ENCODE measurements around the gene GTF2IRD2.
"Not testable (repeated sequence)": the region's sequence is repeated elsewhere in the genome, so short reads cannot be mapped to it uniquely, and the experiment has no call there.

GTF2IRD2 gene

GRCh38 chr7:74789200-74789736 lies 62.1 kb downstream of the GTF2IRD2 start:
- DNase-seq (ENCODE audit: low read depth); H3K4me3 ChIP-seq (ENCODE audit: low read depth, low read length): not testable (repeated sequence)

GRCh38 chr7:74788369-74789150 lies 62.8 kb downstream of the GTF2IRD2 start:
- DNase-seq (ENCODE audit: low read depth) = peak; percentile 33
- peak overlapping the region; percentile 13; the same call in 1 of the 2 replicates for H3K4me3 ChIP-seq (ENCODE audit: low read depth, low read length)

GRCh38 chr7:74783595-74783994 lies 67.8 kb downstream of the GTF2IRD2 start:
- not testable (repeated sequence) for H3K4me3 ChIP-seq (ENCODE audit: low read depth, low read length); DNase-seq (ENCODE audit: low read depth)

GRCh38 chr7:74781746-74782145 lies 69.7 kb downstream of the GTF2IRD2 start:
- not testable (repeated sequence) for H3K4me3 ChIP-seq (ENCODE audit: low read depth, low read length); DNase-seq (ENCODE audit: low read depth)

GRCh38 chr7:74779053-74779452 lies 72.4 kb downstream of the GTF2IRD2 start:
- not testable (repeated sequence) for H3K4me3 ChIP-seq (ENCODE audit: low read depth, low read length); DNase-seq (ENCODE audit: low read depth)

- H3K4me3 ChIP-seq (ENCODE audit: low read depth, low read length); DNase-seq (ENCODE audit: low read depth): not testable (repeated sequence)
Observed at GRCh38 chr7:74775111-74775510, 76.3 kb downstream of the GTF2IRD2 start.

- not testable (repeated sequence) for H3K4me3 ChIP-seq (ENCODE audit: low read depth, low read length); DNase-seq (ENCODE audit: low read depth)
Observed at GRCh38 chr7:74773760-74774750, 77.3 kb downstream of the GTF2IRD2 start, which contains the start of gene NCF1. NCF1 (plus strand) TSS chr7:74774011; CDS start chr7:74774032, 21 bp downstream.

GRCh38 chr7:74772093-74772492 lies 79.3 kb downstream of the GTF2IRD2 start:
- H3K4me3 ChIP-seq (ENCODE audit: low read depth, low read length); DNase-seq (ENCODE audit: low read depth): not testable (repeated sequence)

GRCh38 chr7:74770062-74770461 lies 81.3 kb downstream of the GTF2IRD2 start:
- not testable (repeated sequence) for H3K4me3 ChIP-seq (ENCODE audit: low read depth, low read length); DNase-seq (ENCODE audit: low read depth)

- DNase-seq (ENCODE audit: low read depth); H3K4me3 ChIP-seq (ENCODE audit: low read depth, low read length): not testable (repeated sequence)
Observed at GRCh38 chr7:74766991-74767390, 84.4 kb downstream of the GTF2IRD2 start.

GRCh38 chr7:74766509-74766908 lies 84.9 kb downstream of the GTF2IRD2 start:
- H3K4me3 ChIP-seq (ENCODE audit: low read depth, low read length); DNase-seq (ENCODE audit: low read depth): not testable (repeated sequence)

GRCh38 chr7:74765205-74765918 lies 86.0 kb downstream of the GTF2IRD2 start:
- not testable (repeated sequence) for DNase-seq (ENCODE audit: low read depth)

GRCh38 chr7:74758982-74759381 lies 92.4 kb downstream of the GTF2IRD2 start:
- not testable (repeated sequence) for H3K4me3 ChIP-seq (ENCODE audit: low read depth, low read length); DNase-seq (ENCODE audit: low read depth)

More at GRCh38 chr7:74765205-74765918, 86.0 kb downstream of the GTF2IRD2 start:
- not testable (repeated sequence) for H3K4me3 ChIP-seq (ENCODE audit: low read depth, low read length)

GRCh38 chr7:74758268-74758667 lies 93.1 kb downstream of the GTF2IRD2 start:
- DNase-seq (ENCODE audit: low read depth); H3K4me3 ChIP-seq (ENCODE audit: low read depth, low read length): not testable (repeated sequence)

GRCh38 chr7:74756673-74757072 lies 94.7 kb downstream of the GTF2IRD2 start:
- not testable (repeated sequence) for DNase-seq (ENCODE audit: low read depth); H3K4me3 ChIP-seq (ENCODE audit: low read depth, low read length)

- not testable (repeated sequence) for DNase-seq (ENCODE audit: low read depth)
Observed at GRCh38 chr7:74753921-74754482, 97.4 kb downstream of the GTF2IRD2 start.

More at GRCh38 chr7:74753921-74754482, 97.4 kb downstream of the GTF2IRD2 start:
- not testable (repeated sequence) for H3K4me3 ChIP-seq (ENCODE audit: low read depth, low read length)
